MCF 10A (cell line): ENCODE data around the gene S100A7A. TPM values are rescaled to one million over a fixed set of nuclear protein-coding genes. Genes with fewer than 3 reads are reported as not detected.

Experiments
- Bru-seq: library from RNA; stranded (reverse); fragments of 400-500 nt; gene quantifications from one replicate; lab custom pipeline; 2021; lab: Mats Ljungman, UMichigan
- BruChase-seq, 2 experiments: library from RNA; stranded (reverse); fragments of 400-500 nt; gene quantifications; one replicate each; lab custom pipeline; 2021; lab: Mats Ljungman, UMichigan
- BruUV-seq: library from RNA; stranded (reverse); fragments of 400-500 nt; replicated peaks from 2 replicates; lab custom pipeline; 2021; lab: Mats Ljungman, UMichigan
- CTCF ChIA-PET: fragments of 300-600 bp; sonication (Branson Sonifier 250); formaldehyde crosslinking; extraction: SDS; loops from one replicate; lab custom pipeline; 2021; ENCODE audit warnings: antibody characterized with exemption, inconsistent platforms; lab: Yijun Ruan, JAX
- POLR2A ChIA-PET: fragments of 300-600, 350-650 bp; sonication (Branson Sonifier 250); formaldehyde crosslinking; extraction: SDS; loops from one replicate; lab custom pipeline; 2020; ENCODE audit warnings: antibody characterized with exemption, inconsistent platforms; lab: Yijun Ruan, JAX
- DNase-seq: peaks from one replicate; pipeline ENCODE4 v3.0.0-alpha.2; 2018; ENCODE audit not compliant: unreplicated experiment
- H3K27ac Mint-ChIP-seq: one replicate; pipeline ENCODE4 v1.8.0; 2022; ENCODE audit warnings: mild to moderate bottlenecking, low read depth, mixed read lengths; ENCODE audit not compliant: unreplicated experiment
- H3K27me3 Mint-ChIP-seq: one replicate; pipeline ENCODE4 v1.8.0; 2022; ENCODE audit warnings: mixed read lengths; ENCODE audit not compliant: insufficient read depth, unreplicated experiment
- H3K36me3 Mint-ChIP-seq: one replicate; pipeline ENCODE4 v1.8.0; 2022; ENCODE audit warnings: mild to moderate bottlenecking, moderate library complexity, mixed read lengths; ENCODE audit not compliant: insufficient read depth, unreplicated experiment
- H3K4me1 Mint-ChIP-seq: one replicate; pipeline ENCODE4 v1.8.0; 2022; ENCODE audit warnings: mixed read lengths; ENCODE audit not compliant: insufficient read depth, unreplicated experiment
- H3K4me3 Mint-ChIP-seq: one replicate; pipeline ENCODE4 v1.8.0; 2022; ENCODE audit warnings: mild to moderate bottlenecking, moderate library complexity, mixed read lengths; ENCODE audit not compliant: unreplicated experiment
- H3K9me3 Mint-ChIP-seq: one replicate; pipeline ENCODE4 v1.8.0; 2022; ENCODE audit warnings: mixed read lengths; ENCODE audit not compliant: unreplicated experiment
- CTCF ChIP-seq: fragments of 200-600 bp; IDR thresholded peaks from one replicate; pipeline ENCODE4 v1.8.0; 2022; ENCODE audit warnings: antibody characterized with exemption, mild to moderate bottlenecking; ENCODE audit not compliant: unreplicated experiment
- intact Hi-C: fragments of 100-400 bp; cut with micrococcal nuclease; formaldehyde crosslinking; loops from 2 replicates; pipeline ENCODE4 v1.14.1; 2022
- long read RNA-seq: library from polyadenylated mRNA; stranded (forward); transcript quantifications from one replicate; pipeline ENCODE4 v2.0.0, GENCODE V29; 2022
- total RNA-seq: library from RNA; stranded (reverse); gene quantifications from 2 replicates; pipeline ENCODE4 v1.2.3, GENCODE V29; 2022

The S100A7A gene
- total RNA-seq (not detected in 2 replicates), Bru-seq, nascent RNA (not detected), BruChase-seq, experiment 1, labeled RNA remaining after a 6-hour chase (not detected), BruChase-seq, experiment 2, labeled RNA remaining after a 2-hour chase (percentile 9 among the genes with signal in this experiment)
- long read RNA-seq, result 0 reads

GRCh38 chr1:153415850-153416570 lies at the start of gene S100A7A:
TSS of gene S100A7A (plus strand) at chr1:153416520. CDS start at chr1:153418083, 1,563 bp downstream.
- BruUV-seq, result no TSS peak
- intact Hi-C loops, result no loop called here
- ChIA-PET CTCF (interaction anchor here (0.6 kb wide), 1 partner anchor 50 kb away, joined by 3 read pairs; no protein-coding TSS in a partner anchor), POLR2A (no interaction called here)
- Mint-ChIP-seq H3K4me3 (no peak within 1 kb of the TSS), H3K36me3 (no peaks in the 10 kb centered on the region), H3K27ac (no peak within 1 kb of the TSS), H3K9me3 (no peaks in the 10 kb centered on the region), H3K4me1 (no peaks in the 10 kb centered on the region), H3K27me3 (peaks cover 47% of the 10 kb centered on the region)
- TF ChIP-seq CTCF, result no peak
- DNase-seq, result no peak

DNA sequence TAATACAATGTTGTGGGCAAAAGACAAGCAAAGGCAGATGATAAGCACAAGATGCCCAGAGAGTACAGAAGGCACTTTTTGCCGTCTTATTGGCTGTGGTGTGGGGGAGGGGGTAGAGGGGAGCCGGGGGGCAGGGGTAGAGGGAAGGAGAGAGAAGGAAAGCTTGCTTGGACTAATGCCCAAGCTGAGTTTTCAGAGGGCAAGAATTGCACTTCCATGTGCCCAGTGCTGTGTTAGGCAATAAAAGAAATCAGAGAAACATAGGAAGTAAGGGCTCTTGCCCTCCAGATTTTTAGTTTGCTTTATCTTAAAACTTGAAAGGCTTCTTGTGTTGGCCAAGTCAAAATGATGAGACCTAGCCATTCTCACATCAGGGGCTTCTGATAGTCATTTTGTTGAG lies 49.2 kb upstream of the S100A7A start:
- H3K36me3 Mint-ChIP-seq, result peaks cover 12% of the 10 kb centered on the region
- peaks cover 58% of the 10 kb centered on the region for H3K4me1 Mint-ChIP-seq
- BruUV-seq, result no TSS peak
- no peaks in the 10 kb centered on the region for H3K9me3 Mint-ChIP-seq
- intact Hi-C loops, result no loop called here
- no peak for DNase-seq
- no peaks in the 10 kb centered on the region for H3K27me3 Mint-ChIP-seq
- POLR2A ChIA-PET, result interaction anchor here (0.9 to 5.1 kb wide), 5 partner anchors 9 to 123 kb away, joined by 3 to 46 read pairs (median 3); partner anchors contain the start of genes S100A12 and S100A9
- H3K4me3 Mint-ChIP-seq, result no peak overlapping the region
- CTCF ChIA-PET, result interaction anchor here (0.7 to 28.2 kb wide), 6 partner anchors 9 to 271 kb away, joined by 3 to 1438 read pairs (median 24); partner anchors contain the start of genes S100A12 and S100A9
- H3K27ac Mint-ChIP-seq, result no peak overlapping the region
- TF ChIP-seq CTCF, result no peak

DNA sequence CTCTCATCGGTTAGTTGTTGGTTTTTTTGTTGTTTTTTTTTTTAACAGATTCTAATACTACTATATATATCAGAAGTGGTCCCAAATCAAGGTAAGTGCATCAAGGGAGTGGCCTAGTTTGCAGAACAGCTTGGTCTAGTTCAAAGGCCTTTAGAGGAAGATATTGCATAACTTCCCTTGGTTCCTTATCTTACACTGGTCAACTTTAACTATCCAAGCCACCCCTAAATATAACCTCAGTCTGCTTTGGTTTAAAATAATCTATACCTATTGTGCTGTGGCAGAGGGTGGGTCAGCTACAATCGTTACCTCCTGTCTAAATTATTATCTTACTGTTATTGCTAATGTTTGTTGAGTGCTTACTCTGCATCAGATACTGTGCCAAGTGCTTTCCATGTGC lies 47.8 kb upstream of the S100A7A start:
- Mint-ChIP-seq H3K4me3 (no peak overlapping the region), H3K27ac (no peak overlapping the region), H3K36me3 (peaks cover 12% of the 10 kb centered on the region), H3K27me3 (no peaks in the 10 kb centered on the region), H3K4me1 (peaks cover 47% of the 10 kb centered on the region), H3K9me3 (no peaks in the 10 kb centered on the region)
- no peak for TF ChIP-seq CTCF
- no TSS peak for BruUV-seq
- ChIA-PET POLR2A (interaction anchor here (0.7 to 4.3 kb wide), 4 partner anchors 9 to 54 kb away, joined by 3 to 24 read pairs (median 4); partner anchors contain the start of gene S100A9), CTCF (interaction anchor here (0.6 to 28.2 kb wide), 5 partner anchors 12 to 199 kb away, joined by 4 to 1438 read pairs (median 6); partner anchors contain the start of gene S100A9)
- intact Hi-C loops, result no loop called here
- no peak for DNase-seq

- ChIA-PET CTCF (interaction anchor here (1.3 kb wide), 1 partner anchor 12 kb away, joined by 3 read pairs; no protein-coding TSS in a partner anchor), POLR2A (no interaction called here)
- no peak overlapping the region for H3K27ac Mint-ChIP-seq
- no TSS peak for BruUV-seq
- no peak overlapping the region for H3K4me3 Mint-ChIP-seq
- no peaks in the 10 kb centered on the region for H3K27me3 Mint-ChIP-seq
- no peak for DNase-seq
- H3K4me1 Mint-ChIP-seq, result peaks cover 39% of the 10 kb centered on the region
- no peak for TF ChIP-seq CTCF
- peaks cover 12% of the 10 kb centered on the region for H3K36me3 Mint-ChIP-seq
- intact Hi-C loops, result no loop called here
- H3K9me3 Mint-ChIP-seq, result no peaks in the 10 kb centered on the region
These were observed 46.2 kb upstream of the S100A7A start for GRCh38 chr1:153370146-153370545.
